ENCODE measurements around the gene ADGRV1.
"Not testable (repeated sequence)": the region's sequence is repeated elsewhere in the genome, so short reads cannot be mapped to it uniquely, and the experiment has no call there.

ADGRV1 gene

DNA sequence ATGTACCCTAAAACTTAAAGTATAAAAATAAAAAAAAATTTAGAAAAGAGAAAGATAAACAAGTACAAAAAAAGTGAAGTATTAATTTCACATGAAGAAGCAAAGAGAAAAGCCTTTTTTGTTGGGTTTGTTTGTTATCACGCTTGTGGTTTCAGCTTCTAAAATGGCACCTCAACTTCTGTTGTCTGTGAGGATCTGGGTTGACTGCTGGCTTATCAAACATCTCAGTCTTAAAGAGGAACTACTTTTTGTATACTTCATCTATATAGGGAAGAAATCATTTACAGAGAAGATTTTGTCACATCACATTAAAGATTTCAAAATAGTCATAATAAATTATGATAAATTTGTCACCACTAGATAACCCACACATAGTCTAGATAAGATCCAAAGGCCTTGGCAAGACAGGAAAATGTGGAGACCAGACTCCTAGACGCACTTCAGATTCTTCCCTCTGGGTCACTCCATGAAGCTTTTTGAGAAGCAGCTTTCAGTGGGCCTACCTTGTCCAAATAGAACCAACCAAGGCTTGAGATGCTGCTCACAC is 8.8 kb upstream of the ADGRV1 start:
- DNase-seq = no peak

DNA sequence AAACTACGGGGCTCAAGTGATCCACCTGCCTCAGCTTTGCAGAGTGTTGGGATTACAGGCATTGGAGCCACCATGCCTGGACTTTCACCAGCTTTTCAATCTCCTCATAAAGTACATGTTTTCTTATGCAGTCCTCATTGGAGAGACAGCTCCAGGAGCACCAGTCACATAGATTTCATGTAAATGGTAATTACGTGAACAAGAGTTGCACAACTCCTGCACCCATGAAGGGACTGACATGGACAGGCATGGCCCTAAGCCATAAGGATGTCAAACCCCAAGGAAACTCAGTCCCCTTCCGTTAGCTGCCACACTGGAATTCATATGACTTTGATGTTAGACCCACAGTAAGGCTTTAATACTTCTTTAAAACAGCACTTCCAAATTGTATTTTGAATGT is 7.6 kb upstream of the ADGRV1 start:
- no peak for DNase-seq

DNA sequence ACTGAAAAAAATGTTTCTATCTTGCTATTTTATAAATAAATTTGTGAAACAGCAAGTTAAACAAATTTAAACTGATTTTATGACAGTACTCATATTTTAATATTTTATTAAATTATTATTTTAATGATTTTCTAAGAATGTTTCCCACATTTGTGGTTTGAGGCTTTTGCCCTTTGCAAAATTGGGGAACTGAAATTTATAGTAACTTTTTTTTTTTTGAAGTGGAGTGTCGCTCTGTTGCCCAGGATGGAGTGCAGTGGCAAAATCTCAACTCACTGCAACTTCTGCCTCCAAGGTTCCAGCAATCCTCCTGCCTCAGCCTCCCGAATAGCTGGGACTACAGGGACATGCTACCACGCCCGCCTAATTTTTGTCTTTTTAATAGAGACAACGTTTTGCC is 7.2 kb upstream of the ADGRV1 start:
- no peak for DNase-seq

DNA sequence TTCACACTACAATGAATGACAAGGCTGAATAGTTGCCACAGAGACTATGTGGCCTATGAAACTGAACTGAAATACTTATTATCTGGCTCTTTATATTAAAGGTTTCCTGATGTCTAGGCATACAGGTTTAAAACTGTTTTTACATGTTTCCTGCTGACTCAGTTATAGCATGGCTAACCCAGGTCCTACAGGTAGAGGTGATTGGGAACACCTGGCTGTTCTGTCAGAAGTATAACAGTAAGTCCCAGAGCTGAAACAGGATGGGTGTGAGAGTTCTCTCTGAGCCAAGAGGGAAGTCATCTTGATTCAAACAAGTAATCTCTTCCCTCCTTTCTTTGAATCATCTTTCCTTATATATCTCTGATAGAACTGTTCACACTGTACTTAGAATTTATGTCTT is 4.9 kb upstream of the ADGRV1 start:
- no peak for DNase-seq

DNA sequence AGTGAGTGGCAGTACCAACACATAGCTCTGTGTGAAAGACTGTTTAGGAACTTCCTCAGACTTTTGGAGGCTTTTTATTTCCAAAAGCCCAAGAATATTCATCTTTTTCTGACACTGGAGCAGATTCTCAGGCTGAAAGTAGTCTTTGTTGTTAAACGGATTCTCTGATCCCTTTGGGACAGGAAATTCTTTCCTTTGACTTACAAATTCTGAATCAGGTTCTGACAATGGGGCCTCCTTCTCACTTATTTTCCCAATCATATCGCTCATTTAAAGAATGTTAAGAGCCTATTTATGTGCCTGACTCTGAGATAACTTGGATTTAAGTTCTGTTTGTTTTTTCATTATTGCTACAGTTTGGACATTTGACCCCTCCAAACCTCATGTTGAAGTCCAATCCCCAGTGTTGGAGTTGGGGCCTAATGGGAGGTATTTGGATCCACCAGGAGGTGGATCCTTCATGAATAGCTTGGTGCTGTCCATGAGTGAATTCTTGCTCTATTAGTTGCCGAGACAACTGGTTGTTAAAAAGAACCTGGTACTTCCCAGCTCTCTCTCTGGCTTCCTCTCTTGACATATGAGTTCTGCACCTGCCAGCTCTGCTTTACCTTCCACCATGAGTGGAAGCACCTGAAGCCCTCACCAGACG is 4.1 kb upstream of the ADGRV1 start:
- DNase-seq = no peak

DNA sequence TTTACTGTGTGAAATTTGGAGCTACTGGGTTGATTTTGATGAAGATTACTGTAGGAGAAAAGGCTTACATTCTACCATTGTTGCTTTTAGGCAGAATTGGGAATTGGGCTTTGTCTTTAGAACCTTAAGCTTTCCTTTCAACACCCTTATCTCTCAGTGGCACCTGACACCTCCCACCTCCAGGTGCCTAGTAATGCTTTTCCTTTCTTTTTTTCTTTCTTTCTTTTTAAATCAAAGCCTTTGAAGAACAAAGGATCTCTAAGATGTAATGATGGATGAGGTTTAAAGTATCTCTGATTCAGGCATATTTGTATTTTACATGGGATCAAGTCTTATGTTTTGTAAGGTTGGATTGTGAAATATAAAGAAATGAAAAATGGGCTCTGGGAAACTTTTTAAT is 2.9 kb upstream of the ADGRV1 start:
- DNase-seq = no peak

DNA sequence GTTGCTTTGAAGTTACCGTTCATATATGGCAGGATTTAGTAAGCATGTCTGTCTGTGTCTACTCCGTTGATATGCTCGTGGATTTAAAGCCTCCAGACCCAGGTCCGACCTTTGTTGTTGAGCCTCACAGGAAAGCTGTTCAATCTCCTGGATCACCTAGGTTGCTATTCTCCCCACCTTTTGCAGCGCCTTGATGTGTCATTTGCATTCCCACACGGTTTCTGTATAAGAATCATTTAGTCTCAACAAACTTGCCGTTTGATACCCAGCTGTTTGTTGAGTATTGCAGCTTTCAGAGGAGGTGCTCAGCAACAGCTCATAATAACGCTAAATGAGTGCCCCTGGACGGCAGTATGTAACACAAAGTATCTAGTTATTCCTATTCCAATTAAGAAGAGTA is 1.2 kb upstream of the ADGRV1 start:
- no peak for DNase-seq

DNA sequence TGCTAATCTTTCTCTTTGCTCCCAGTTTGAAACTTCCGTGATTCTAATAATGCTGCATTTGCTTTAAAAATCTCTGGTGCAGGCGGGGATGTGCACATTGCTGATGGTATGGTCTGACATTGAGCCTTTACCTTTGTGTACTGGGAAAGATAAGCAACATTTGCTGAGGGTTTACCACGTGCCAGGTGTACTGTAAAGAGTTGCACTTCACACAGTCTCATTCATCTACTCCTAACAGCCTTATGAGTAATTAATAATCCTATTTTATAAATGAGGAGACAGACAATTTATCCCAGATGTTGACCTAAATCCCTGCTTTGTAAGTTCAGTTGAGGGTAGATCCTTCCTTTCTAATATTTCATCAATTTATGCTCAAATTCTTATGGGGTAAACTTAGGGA is 726 bp upstream of the ADGRV1 start:
- no peak for DNase-seq

DNA sequence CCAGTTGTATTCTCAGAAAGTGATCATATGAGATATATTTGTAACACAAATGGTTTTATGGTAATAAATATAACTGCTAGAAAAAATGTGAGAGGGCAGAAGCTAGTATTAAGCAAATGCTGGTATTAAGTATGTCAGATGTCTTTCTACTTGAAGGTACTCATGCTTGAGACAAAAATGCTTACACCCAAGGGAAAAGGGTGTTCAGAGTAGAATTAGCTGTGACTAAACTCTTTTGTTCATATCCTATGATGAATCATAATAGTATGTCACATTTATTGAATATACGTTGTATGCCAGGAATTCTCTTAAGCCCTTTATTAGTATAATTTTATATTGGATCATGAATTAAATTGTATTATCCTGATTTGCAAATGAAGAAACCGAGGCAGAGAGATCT is 2.2 kb downstream of the ADGRV1 start:
- DNase-seq = no peak

DNA sequence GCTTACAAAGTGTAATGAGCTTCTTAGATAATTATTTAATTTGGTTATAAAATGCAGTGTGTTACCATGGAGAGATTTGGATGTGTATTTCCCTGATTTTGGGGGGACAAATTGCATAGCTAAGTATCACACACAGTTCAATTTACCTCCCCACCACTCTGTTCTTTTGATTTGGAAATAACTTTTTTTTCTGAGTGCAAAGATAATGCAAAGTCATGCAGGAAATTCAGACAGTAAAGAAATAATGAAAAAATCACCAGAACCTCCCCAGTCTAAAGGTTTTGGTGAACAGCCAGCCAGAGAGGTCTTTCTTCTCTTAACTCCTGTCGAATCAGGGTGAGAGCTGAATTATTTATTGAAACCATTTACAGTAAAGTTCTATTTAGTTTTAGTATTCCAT is 3.2 kb downstream of the ADGRV1 start:
- no peak for DNase-seq

DNA sequence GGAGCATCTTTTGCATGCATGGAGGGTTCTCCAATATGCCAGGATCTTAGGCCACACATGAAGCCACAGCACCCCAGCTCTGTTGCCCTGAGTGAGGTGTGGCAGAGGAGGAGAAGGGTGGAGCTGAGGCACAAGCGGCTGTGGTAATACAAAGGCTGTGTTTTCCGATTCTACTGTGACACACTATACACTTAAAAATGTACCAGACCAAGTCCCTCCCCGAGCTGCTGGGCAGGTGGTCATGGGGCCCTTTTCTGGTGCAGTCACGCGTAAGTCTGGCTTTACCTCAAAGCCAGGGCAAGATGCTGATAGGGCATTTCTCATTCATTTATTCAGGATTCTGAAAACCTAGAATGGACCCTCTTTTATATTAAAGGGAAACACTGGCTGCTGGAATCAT is 3.7 kb downstream of the ADGRV1 start:
- DNase-seq = no peak

DNA sequence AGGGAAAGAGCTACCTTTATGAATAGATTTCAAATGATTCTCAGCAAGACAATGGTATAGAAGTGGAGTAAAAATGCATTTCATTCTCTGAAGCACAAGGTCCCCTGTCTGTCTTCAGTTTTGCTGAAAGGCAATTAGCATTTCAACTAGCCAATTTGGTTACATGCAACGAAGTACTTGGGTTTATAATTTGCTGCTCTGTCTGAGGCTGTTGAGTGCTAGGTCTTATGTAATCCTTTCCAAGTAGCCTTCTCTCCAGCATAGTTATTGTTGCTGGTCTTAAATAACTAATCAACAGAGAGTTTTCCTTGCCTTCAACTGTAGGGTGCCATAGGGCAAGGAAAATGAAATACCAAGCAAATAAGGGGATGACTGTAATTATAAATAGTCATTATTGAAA is 4.5 kb downstream of the ADGRV1 start:
- no peak for DNase-seq

DNA sequence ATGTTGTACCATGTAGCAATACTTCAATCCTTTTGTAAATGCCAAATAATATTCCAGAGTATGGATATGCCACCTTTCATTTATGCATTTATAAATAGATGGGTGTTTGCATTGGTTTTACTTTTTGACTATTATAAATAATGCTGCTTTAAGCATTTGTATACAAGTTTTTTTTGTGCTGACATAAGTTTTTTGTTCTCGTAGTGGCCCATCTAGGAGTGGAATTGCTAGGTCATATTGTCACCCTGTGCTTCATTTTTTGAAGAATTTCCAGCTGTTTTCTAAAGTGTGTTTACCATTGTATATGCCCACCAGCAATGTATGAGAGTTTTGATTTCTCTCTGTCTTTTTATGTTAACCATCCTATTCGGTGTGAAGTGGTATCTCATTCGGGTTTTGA is 6.9 kb downstream of the ADGRV1 start:
- no peak for DNase-seq

DNA sequence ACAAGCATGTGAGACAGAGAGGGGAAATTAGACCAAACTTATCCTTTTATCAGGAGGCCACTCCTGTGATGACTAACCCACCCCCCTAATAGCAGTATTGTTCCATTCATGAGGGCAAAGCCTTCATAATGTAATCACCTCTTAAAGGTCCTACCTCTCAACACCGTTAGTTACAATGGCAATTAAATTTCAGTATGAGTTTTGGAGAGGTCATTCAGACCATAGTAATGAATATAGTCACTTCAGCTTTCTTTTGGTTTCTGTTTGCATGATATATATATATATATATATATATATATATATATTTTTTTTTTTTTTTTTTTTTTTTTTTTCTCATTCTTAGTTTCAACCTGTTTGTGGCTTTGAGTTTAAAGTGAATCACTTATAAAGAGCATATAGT is 10.5 kb downstream of the ADGRV1 start:
- no peak for DNase-seq

DNA sequence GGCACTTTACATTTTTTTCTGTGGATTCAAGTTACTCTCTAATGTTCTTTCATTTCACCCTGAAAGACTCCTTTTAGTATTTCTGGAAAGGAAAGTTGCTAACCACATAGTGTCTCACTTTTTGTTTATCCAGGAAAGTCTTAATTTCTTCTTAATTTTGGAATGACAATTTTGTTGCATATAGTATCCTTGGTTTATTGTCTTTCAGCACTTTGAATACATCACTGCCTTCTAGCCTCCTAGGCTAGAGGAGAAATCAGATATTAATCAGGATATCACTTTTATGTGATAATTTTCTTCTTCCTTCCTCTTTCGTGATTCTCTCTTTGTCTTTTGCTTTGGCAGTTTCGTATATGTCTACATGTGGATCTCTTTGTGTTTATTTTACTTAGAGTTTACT is 11.4 kb downstream of the ADGRV1 start:
- DNase-seq = no peak

DNA sequence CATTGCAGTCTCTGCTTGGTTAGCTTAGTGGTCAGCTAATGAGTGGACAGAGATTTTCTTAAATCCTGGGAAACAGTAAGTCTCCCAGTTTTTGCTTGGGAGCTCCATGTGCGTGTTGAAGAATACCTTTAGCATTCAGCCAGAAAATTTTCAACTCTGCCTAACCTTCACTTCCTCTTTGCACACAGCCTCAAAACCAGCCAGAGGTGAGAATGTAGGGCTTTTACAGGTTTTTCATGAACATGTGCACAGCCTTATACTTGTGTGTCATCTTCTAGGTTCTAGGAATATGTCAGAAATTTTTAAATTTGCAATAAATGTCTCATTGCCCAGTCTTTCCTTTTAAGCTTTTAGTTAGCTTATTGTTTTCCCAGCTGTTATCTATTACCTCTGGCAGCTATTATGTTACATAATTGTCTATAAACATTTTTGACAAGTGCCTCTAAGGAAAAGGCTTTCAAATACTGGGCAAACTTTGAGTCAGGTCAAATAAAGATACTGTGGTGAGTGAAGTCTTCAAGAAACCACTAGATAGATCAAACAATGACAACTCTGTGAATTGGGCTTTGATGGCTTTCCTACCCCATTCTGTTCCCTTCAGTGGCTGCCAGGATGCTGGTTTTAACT is 12.7 kb downstream of the ADGRV1 start:
- DNase-seq = no peak

DNA sequence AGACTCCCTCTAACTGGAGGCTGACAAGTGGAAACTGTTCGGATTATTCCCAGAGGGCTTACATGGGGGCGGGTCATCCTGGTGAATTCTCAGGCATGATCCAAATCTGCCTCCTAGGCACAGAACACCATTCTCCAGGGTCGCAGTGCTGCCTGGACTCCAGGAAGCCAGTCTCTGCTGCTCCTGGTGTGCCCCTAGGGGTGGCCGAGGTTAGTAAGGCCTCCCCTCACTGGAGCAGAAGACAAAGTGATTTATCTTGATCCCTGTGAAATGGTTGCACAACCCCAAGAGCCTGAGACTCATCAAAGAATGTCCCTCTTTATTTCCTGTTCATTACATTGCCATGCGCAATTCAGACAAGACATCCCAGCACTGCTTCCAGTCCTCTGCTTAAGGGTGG is 17.1 kb downstream of the ADGRV1 start:
- DNase-seq = no peak

DNA sequence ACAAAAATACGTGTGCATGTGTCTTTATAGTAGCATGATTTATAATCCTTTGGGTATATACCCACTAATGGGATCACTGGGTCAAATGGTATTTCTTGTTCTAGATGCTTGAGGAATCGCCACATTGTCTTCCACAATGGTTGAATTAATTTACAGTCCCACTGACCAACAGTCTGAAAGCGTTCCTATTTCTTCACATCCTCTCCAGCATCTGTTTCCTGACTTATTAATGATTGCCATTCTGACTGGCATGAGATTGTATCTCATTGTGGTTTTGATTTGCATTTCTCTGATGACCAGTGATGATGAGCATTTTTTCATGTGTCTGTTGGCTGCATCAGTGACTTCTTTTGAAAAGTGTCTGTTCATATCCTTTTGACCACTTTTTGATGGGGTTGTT is 18.0 kb downstream of the ADGRV1 start:
- DNase-seq = not testable (repeated sequence)

DNA sequence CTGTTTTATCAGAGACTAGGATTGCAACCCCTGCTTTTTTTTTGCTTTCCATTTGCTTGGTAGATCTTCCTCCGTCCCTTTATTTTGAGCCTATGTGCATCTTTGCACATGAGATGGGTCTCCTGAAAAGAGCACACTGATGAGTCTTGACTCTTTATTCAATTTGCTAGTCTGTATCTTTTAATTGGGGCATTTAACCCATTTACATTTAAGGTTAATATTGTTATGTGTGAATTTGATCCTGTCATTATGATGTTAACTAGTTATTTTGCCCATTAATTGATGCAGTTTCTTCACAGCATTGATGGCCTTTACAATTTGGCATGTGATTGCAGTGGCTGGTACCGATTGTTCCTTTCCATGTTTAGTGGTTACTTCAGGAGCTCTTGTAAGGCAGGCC is 21.3 kb downstream of the ADGRV1 start:
- DNase-seq = not testable (repeated sequence)

DNA sequence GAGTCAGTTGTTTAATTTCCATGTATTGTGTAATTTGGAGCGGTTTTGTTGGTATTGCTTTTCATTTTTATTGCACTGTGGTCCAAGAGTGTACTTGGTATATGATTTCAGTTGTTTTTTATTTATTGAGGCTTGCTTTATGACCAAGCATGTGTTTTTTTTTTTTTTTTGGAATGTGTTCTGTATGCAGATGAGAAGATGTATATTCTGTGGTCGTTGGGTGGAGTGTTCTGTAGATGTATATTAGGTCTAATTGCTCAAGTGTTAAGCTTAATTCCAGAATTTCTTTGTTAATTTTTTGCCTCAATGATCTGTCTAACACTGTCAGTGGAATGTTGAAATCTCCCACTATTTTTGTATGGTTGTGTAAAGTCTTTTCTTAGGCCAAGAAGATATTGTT is 23.4 kb downstream of the ADGRV1 start:
- DNase-seq = no peak

DNA sequence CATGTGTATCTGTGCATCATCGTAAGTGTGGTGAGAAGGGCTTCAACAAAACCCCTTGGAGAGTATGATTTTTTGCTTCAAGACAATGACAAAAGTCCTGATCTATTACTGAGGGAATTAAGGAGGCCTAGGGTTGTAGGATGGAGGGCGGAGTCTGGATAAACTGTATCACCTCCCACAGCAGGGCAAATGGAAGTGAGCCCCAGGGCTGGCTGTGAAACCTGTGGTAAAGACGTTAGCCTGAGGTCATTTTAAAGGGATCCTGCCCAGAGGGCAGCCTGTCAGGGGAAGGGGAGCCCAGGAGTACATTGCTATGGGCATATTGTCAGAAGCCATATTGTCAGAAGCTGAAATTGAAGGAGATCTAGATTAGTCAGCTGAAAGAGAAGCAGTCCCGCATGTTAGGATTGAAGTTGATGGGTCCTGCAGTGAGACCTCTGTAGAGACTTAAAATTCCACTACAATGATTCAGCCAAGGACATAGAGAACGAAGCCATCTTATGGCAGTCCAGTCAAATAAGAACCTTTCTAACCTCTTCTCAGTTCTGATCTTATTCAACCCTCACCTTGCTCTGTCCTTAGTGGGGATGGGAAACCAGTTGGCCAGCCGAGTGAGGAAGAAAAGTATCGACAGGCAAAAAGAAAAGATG is 26.9 kb downstream of the ADGRV1 start:
- no peak for DNase-seq

DNA sequence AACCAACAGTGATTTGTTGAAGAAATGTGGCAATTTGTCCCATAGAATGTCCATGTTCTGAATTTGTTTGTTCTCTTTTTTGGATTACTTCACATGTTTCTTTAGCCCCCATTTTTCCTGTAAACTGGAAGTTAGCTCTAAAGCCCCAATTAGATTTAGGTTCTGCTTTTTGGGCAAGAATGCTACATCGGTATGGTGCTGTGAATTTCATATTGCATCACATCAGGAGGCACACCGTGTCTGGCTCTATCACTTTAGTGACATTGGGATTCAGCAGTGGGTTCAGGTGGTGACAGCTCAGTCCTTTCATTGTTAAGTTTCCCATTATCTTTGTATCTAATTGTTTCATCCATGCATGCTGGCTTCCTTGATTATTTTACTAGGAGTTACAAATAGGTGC is 27.9 kb downstream of the ADGRV1 start:
- no peak for DNase-seq

DNA sequence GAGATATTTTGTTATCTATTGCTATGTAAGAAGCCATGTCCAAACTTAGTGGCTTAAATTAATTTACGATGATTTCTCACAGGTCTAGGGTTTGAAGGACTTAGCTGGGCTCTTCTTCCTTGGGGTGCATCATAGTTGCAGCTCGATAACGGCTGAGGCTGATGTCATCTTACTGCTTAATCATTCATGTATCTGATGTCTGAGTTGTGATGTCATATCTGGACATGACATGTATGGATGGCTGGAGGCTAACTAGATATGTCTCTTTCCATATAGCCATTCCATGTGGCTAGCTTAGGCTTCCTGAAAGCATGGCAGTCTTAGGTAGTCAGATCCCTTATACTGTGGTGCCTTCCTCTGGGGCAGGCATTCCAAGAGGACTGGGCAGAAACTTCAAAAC is 31.6 kb downstream of the ADGRV1 start:
- DNase-seq = no peak

DNA sequence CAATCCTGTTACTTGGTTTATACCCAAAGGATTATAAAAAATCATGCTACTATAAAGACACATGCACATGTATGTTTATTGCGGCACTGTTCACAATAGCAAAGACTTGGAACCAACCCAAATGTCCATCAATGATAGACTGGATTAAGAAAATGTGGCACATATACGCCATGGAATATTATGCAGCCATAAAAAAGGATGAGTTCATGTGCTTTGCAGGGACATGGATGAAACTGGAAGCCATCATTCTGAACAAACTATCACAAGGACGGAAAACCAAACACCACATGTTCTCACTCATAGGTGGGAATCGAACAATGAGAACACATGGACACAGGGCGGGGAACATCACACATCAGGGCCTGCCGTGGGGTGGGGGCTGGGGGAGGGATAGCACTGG is 34.5 kb downstream of the ADGRV1 start:
- not testable (repeated sequence) for DNase-seq

DNA sequence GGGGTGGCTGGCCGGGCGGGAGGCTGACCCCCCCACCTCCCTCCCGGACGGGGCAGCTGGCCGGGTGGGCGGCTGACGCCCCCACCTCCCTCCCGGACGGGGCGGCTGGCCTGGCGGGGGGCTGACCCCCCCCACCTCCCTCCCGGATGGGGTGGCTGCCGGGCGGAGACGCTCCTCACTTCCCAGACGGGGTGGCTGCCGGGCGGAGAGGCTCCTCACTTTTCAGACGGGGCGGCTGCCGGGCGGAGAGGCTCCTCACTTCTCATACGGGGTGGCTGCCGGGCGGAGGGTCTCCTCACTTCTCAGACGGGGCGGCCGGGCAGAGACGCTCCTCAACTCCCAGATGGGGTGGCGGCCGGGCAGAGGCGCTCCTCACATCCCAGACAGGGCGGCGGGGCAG is 37.2 kb downstream of the ADGRV1 start:
- not testable (repeated sequence) for DNase-seq
